ENCODE measurements around the gene SLC2A6. TPM values are rescaled to one million over a fixed set of nuclear protein-coding genes. Genes with fewer than 3 reads are reported as not detected.

Gene SLC2A6
- total RNA-seq, 1 experiment from 2014 or later = 18.7 TPM

- H3K27me3 ChIP-seq (ENCODE audit: insufficient read depth, low read length) = no peaks in the 10 kb centered on the region
- H3K27ac ChIP-seq (ENCODE audit: insufficient read length, low read depth, low read length) = no peak overlapping the region
- H3K23ac ChIP-seq (ENCODE audit: insufficient read length, low read depth, low read length) = no peak overlapping the region
- no peaks in the 10 kb centered on the region for H3K9me3 ChIP-seq (ENCODE audit: control insufficient read depth, low read depth, low read length)
- no peak overlapping the region for H2BK20ac ChIP-seq (ENCODE audit: low read depth, low read length, poor library complexity, severe bottlenecking)
- DNase-seq = no peak
- H3K4me2 ChIP-seq (ENCODE audit: insufficient read depth, insufficient read length, low read length) = no peak overlapping the region
- no peak overlapping the region for H4K91ac ChIP-seq (ENCODE audit: insufficient read length, low read depth, low read length)
- peaks cover 12 to 14% of the 10 kb centered on the region in 2 experiments for H3K4me1 Mint-ChIP-seq
- no peak overlapping the region for H4K5ac ChIP-seq (ENCODE audit: insufficient read length, low read depth, low read length)
- no peaks in the 10 kb centered on the region for H3K36me3 Mint-ChIP-seq (ENCODE audit: insufficient read depth in 1 of 3, low read depth in 3 of 3)
- no peak overlapping the region for H3T11ph ChIP-seq (ENCODE audit: low read length)
- H3K18ac ChIP-seq (ENCODE audit: insufficient read length, low read depth, low read length) = no peak overlapping the region
- H3K79me1 ChIP-seq (ENCODE audit: insufficient read depth, low read depth, low read length, poor library complexity, severe bottlenecking) = no peaks in the 10 kb centered on the region
- no peak for TF ChIP-seq CTCF (conservative IDR thresholded peaks at IDR 0.05)
- H2BK15ac ChIP-seq (ENCODE audit: low read depth, low read length) = no peak overlapping the region
- H2AFZ ChIP-seq (ENCODE audit: low read length) = no peak overlapping the region
- H2BK12ac ChIP-seq (ENCODE audit: insufficient read length, low read depth, low read length) = no peak overlapping the region
- H3K4me1 ChIP-seq (ENCODE audit: insufficient read depth, low read length) = peaks cover 2% of the 10 kb centered on the region; the same call in 1 of the 2 replicates
- no peak overlapping the region; a peak in 1 of 7 replicates for H3K27ac Mint-ChIP-seq
- H2AK5ac ChIP-seq (ENCODE audit: insufficient read length, low read length) = no peak overlapping the region
- no peak overlapping the region for H3K56ac ChIP-seq (ENCODE audit: insufficient read length, low read depth, low read length)
- no CpG with 5 or more reads among the region's 11 CpGs for WGBS (ENCODE audit: extremely low coverage, insufficient read length, low lambda C conversion rate)
- H3K4ac ChIP-seq (ENCODE audit: low read depth, low read length) = no peak overlapping the region
- no peaks in the 10 kb centered on the region for H4K20me1 ChIP-seq (ENCODE audit: control insufficient read depth, insufficient read depth, insufficient read length)
- no peak overlapping the region for H2BK120ac ChIP-seq (ENCODE audit: low read depth, low read length, poor library complexity, severe bottlenecking)
- no peak overlapping the region for H3K4me3 Mint-ChIP-seq
- H3K27me3 Mint-ChIP-seq (ENCODE audit: low read depth) = peaks cover 8% of the 10 kb centered on the region
- H3K79me2 ChIP-seq (ENCODE audit: insufficient read depth, low read length) = no peaks in the 10 kb centered on the region
- no peak overlapping the region for H3K14ac ChIP-seq (ENCODE audit: insufficient read depth, low read length)
- H3K9me3 Mint-ChIP-seq = no peaks in the 10 kb centered on the region
- H4K8ac ChIP-seq (replicated peaks; ENCODE audit: insufficient read length, low read depth, low read length) = no peak overlapping the region
- peaks cover 13% of the 10 kb centered on the region for H3K23me2 ChIP-seq (ENCODE audit: insufficient read length, low read depth, low read length, poor library complexity, severe bottlenecking)
- H2BK5ac ChIP-seq (ENCODE audit: insufficient read length, low read length) = no peak overlapping the region
- H3K9ac ChIP-seq (ENCODE audit: extremely low read depth, insufficient read length, low read length) = no peak overlapping the region
Observed at GRCh38 chr9:133455936-133456335, 23.0 kb downstream of the SLC2A6 start.
